Raji (cell line): ENCODE results near the gene HIVEP3.

ENCODE experiments used
- POLR2A ChIP-seq: IDR thresholded peaks from 2 replicates; pipeline ENCODE4 v1.6.1; 2011; ENCODE audit warnings: low read depth, low read length, control low read depth; ENCODE audit not compliant: insufficient read depth

HIVEP3 gene

DNA sequence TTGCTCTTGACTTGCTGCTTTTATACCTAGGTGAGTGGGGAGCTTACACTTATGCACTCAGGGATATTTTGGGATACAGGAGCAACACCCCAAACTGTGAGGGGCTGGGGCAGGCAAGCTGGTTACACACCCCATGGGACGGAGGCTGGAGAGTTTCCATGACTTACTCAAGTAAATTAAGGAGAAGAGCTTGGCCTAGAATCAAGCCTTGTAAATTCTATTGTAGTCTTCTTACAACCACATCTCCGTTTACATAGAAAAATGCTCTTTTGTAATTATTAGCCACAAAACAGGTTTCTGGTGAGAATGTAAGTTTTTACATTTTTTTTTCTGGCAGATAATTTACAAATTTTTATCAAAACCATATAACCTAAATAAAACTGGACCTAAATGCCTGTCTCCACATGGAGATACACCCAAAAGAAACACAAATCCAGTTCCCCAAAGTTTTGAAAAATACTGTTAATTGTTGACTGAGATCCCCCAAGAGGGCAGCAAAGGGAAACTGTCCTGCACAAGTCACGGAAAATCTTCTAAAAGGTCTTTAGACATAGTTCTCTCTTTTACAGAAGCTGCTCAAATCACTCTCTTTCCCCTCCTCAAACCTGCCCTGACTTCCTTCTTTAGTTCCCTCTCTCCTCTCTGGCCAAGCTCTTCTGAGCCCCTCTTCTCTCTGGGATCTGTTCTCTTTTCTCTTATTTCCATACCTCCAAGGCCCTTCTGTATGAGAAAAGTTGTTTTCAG is 134.0 kb downstream of the HIVEP3 start:
- no peak for TF ChIP-seq POLR2A

DNA sequence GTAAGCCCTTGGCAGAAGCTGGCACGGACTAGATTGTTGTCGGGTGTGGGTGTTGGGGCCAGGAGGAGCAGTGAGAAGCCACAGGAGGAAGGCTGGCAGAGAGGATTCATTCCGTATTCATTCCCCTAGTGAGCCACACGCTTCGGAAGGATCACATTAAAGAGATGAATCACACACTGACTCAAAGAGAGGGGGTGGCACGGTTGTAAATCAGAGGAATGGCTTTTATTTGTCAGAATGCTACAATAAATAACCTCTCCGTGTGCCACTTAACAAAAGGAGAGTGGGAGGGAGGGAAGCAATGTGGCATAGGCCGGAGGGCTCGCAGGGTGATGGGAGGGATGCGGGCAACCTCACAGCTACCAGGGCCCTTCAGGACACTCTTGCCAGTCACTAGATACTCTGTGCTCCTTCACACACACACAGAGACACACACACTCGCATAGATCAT is 135.5 kb downstream of the HIVEP3 start:
- TF ChIP-seq POLR2A: no peak

DNA sequence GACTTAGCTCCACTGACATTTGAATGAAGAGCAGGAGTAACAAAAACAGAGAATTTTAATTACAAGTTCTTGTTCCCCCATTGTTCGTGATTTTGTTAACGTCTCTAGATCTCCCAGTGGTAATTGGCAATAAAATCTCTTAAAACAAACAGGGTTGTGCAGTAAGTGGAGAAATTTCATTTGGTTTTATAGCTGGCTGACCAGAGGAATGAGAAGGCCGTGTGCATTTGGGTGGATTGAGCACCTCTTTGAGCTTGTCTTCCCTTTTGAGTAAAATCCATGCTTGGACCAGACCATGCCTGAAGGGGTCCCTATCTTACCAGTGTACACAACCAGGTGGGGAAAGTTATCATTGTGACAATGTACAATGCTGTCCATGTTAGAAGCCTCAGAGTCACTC is 137.8 kb downstream of the HIVEP3 start:
- TF ChIP-seq POLR2A: no peak

DNA sequence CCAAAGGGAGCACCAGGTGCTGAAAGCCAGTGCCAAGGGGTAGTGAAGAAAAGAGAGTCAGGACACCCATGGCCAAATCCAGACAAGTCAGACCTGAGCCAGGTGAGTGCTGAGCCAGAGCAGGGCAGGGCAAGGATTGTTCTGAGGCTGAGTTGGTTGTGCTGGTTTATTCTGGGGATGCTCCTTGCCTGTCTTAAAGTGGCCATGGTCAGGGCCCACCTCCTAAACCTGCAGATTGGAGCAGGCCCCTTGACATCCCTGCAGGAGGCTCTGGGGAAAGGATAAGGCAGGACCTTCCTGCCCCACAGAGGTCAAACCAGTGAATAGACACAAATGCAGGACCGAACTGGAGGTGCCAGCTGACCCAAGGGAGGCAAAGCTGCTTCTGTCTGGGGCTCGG is 138.4 kb downstream of the HIVEP3 start:
- no peak for TF ChIP-seq POLR2A

DNA sequence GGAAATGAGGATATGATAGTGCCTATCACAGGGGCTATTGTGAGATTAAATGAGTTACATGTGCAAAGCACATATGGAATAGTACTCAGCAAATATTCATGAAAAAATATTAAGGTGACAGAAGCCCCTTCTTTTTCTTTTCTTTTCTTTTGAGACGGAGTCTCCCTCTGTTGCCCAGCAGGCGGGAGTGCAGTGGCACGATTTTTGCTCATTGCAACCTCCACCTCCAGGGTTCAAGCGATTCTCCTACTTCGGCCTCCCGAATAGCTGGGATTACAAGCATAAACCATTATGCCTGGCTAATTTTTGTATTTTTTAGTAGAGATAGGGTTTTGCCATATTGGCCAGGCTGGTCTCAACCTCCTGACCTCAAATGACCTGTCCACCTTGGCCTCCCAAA is 139.4 kb downstream of the HIVEP3 start:
- no peak for TF ChIP-seq POLR2A

DNA sequence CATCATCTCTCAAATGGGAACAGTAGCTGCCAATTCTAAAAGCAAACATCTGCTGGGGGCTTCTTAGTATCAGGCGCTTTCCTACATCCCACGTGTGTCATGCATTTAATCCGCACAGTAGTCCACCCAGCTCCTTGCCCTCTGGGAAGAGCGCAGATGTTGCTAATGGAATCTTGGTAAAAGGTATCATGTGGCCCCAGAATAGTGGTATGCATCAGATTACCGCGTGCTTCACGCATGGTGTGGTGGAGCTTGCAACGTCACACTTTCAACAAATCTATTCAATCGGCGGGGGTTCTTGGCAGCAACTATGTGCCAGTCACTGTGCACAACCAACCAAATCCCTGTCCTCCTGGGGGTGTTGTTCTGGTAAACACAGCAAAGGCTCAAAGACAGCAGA is 141.0 kb downstream of the HIVEP3 start:
- no peak for TF ChIP-seq POLR2A

DNA sequence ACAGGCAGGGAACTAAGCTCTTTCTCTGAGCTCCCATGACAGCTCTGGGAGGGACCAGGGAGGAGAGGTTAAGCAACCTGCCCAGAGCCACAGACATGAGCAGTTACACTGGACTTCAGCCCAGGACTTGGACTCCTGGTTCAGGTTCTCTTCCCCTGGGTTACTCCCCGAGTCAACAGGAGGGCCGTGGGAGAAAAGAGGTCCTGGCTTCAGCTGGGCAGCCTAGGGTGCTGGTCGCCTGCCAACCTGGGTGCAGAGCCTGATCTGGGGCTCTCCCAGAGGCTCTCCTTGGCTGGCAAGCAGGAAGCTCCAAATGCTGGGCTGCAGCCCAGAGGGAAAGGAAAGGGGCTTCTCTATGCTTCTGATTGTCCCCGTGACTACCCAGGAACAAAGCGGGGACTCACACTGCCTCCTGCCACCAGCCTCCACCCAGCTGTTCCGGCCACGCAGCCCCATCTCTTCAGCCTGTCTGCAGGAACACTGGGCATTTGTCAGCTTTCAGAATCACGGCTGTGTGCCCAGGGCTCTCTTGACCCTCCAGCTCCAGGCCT is 141.8 kb downstream of the HIVEP3 start:
- TF ChIP-seq POLR2A: no peak

DNA sequence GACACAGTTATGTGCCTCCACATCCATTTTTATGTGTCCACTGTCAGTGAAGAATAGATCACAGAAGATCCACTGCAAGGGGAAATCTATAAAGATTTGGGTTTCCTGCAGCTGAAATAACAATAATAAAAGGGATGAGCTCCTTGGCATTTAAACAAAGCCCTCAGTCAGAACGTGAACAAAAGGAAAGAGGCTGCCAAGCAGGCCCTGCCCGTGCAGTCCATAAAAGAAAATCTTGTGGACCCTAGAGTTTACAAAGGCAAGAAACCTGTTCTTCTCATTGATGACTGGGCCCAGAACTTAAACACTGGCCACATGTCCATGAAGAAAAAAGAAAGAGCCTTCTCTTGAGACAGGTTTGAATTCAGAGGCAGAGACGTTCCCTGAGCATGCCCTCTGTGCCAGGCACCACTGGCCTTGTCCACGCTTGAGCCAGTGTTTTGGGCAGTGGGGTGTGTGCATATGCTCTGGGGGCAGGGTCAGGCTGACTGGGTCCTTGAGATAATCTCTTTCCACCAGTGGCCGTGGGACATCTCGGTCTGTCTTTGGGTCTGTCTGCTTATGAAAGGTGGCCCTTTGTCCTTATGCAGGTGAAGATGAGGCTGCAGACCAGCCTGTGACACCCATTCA is 142.7 kb downstream of the HIVEP3 start:
- TF ChIP-seq POLR2A: no peak

DNA sequence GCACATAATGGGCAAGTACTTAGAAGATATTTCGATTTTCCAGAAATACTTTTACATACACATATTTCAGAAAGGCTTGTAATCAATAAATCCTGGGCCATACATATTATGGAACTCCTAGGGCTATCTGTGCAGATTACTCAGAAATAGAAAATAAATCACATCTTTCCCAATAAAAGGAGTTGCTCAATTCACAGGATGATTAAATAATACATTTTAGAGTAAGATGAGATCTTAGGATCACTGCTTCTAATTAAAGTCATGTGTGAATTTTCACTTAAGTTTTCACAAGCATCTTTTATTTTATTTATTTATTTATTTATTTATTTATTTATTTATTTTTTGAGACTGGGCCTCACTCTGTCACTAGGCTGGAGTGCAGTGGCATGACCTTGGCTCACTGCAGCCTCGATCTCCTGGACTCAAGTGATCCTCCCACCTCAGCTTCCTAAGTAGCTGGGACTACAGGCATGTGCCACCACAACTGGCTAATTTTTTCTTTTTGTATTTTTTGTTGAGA is 144.2 kb downstream of the HIVEP3 start:
- TF ChIP-seq POLR2A: no peak

DNA sequence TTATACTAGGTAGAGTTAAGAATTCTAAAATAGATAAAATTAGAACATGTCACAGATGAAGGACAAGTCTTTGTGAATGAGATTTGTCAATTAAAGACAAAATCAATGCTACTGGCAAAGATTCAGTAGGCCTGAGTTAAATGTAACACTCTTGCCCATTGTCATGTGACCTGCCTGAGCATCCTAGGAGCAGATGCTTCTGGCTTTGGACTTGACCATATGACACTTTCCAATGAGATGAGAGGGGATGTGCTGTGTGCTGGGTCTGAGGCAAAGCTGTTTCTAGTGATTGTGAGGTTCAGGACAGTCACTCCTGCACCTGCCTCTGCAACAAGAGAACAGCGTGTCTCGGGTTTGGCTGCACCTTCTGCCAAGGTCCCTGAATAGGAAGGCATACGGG is 144.9 kb downstream of the HIVEP3 start:
- no peak for TF ChIP-seq POLR2A

DNA sequence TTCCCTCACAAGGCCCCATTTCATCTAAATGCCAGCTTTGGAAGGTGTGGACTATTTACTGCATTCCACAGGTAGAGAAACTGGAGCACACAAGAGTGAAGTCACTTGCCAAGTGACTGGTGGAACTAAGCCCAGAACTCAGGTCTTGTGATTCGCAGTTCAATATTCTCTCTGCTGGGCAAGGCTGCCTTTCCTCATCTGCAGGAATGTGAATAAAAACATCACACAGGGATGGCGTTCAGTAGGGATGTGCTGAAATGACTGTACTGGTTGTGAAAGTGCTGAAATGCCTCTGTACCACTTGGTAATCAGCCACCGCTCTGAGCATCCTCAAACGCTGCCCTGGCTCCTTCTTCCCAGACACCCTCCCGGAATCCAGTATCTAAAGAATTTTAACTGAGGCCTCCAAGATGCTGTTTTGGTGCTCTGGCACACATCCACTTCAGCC is 145.6 kb downstream of the HIVEP3 start:
- no peak for TF ChIP-seq POLR2A

DNA sequence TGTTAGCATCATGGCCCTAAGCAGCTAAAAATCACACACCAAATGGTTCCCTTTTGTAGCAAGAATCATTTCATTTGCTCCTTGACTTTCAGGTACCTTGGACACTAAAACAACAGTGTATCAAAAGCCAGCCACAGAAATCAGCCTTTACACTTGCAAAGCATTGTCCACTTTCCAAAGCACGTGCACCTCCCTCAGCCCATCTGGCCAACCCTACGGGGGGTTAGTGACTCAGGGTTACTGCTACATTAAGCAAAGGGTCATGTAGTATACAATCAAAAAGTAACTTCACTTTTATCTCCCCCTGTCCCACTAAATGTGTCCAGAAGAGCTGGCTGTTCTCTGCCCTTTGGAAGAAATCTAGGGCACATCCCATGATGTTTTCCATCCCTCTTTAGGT is 149.7 kb downstream of the HIVEP3 start:
- no peak for TF ChIP-seq POLR2A

DNA sequence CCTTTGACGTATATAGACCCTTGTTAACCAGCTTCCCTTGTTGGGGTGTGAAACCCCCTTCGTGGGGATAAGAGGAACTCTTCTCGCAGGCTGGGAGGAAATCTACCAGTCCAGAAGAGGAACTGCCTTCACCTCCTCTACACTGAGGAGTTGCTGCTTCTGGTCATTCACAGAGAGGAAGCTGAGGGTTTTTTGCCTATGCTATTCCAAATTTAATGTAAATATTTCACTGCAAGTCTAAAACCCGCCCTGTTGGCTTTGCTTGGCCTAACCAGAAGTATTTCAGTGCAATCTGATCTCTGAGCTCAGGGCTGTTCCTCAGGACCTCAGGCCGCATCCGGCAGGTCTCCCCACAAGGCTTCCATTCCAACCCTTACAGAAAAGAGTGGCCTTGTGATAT is 150.1 kb downstream of the HIVEP3 start:
- no peak for TF ChIP-seq POLR2A

DNA sequence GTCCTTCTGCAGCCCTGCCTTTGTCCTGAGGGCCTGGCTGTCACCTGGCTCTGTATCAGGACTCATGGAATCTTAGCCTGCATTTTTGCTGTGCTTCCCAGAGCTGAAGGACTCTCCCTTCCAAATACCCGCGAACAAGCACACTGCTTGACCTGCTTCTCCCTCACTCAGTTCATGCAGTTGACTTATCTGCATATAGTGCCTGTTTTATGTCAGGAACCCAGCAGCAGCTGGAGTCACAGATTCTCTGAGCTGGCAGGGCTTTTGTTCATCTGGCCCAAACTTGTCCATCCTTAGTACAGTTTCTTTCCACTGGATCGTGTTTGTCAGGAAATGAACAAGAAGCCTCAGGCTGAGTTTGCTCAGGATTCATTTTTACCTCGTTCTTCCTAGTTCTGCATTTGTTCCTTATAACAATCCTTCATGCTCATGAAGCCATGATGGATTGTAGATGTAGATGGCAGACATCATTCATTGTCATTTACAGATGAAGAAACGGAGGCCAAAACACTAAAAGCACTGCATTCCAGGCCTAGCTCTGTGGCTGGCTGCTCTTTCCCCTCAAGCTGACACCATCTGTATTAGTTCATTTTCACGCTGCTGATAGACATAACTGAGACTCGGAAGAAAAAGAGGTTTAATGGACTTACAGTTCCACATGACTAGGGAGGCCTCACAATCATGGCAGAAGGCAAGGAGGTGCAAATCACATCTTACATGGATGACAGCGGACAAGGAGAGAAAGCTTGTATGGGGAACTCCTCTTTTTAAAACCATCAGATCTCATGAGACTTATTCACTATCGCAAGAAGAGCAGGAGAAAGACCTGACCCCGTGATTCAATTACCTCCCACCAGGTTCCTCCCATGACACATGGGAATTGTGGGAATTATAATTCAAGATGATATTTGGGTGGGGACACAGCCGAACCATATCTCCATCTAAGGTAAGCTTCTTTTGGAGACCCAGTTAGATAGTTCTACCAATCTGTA is 150.9 kb downstream of the HIVEP3 start:
- no peak for TF ChIP-seq POLR2A

DNA sequence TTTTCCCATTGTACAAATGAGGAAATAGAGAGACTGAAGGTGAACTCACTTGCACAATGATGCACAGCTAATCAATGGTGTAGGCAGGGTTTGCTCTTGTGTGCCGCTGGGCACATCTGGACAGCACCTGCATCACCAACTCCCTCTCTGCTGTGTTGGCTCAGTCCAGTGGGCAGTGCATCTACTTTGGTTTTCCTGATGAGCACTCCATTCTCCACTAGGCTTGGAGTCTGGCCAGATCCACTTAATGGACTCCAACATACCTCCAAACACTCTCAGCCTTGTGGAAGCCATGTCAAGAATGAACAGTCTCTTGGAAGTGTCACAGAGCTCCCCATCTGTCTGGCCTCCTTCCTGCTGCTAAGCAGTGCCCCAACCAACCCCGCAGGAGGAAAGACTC is 152.2 kb downstream of the HIVEP3 start:
- no peak for TF ChIP-seq POLR2A

DNA sequence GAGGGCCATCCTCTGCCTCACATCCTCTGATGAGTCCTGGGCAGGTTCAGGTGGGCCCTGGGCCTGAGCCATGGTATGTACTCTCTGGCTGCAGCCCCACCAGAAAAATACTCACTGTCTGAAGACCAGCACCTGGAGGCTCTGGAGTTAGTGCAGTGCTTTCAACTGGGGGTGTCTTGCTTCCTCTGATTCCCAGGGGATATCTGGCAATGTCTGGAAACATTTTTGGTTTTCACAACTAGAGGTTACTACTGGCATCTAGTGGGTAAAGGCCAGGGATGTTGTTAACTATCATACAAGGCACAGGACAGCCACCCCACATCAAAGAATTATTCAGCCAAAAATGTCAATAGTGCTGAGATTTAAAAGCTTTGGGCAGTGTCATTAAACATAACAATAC is 152.7 kb downstream of the HIVEP3 start:
- no peak for TF ChIP-seq POLR2A

DNA sequence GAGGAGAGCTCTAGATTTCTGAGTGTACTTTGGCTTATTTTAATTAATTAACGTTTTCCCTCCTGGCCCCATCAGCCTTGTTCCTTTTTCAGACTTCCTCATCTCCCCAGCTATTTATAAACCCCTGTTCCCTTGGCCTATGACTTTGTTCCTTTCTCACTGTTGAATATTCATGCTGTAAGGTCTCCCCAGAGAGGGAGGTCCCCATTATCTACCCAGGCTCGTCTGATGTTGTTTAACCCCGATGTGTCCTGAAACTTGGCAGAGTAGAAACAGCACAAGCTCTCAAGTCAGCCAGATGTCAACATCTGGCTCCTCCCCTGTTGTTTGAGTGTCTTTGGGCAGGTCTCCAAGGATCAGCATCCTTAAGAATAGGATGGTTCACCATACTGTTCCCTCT is 153.6 kb downstream of the HIVEP3 start:
- TF ChIP-seq POLR2A: no peak
